Retinal pigment epithelial cell (primary cell): Measurements from ENCODE around the gene CPEB3.

ENCODE experiments used
- DNase-seq: peaks from one replicate; pipeline ENCODE4 v3.0.0-alpha.2; 2010; ENCODE audit warnings: low read depth
- H3K4me3 ChIP-seq: 2 replicates; pipeline ENCODE4 v1.5.1; 2011; ENCODE audit warnings: mild to moderate bottlenecking, low read length, control low read depth, moderate library complexity
- CTCF ChIP-seq: conservative IDR thresholded peaks from 2 replicates; pipeline ENCODE4 v1.5.1; 2011; ENCODE audit warnings: low read depth, low read length, control low read depth, inconsistent platforms

The CPEB3 gene

GRCh38 chr10:92113911-92114600, 176.8 kb downstream of the CPEB3 start:
- no peak overlapping the region for H3K4me3 ChIP-seq
- no peak for DNase-seq
- no peak for TF ChIP-seq CTCF

GRCh38 chr10:92112462-92112861, 178.4 kb downstream of the CPEB3 start:
- no peak for TF ChIP-seq CTCF
- no peak for DNase-seq
- no peak overlapping the region for H3K4me3 ChIP-seq

- no peak for DNase-seq
- H3K4me3 ChIP-seq = no peak overlapping the region
- no peak for TF ChIP-seq CTCF
These were observed 179.4 kb downstream of the CPEB3 start for GRCh38 chr10:92111336-92111939.

- TF ChIP-seq CTCF = no peak
- no peak for DNase-seq
- no peak overlapping the region for H3K4me3 ChIP-seq
These were observed 180.7 kb downstream of the CPEB3 start for GRCh38 chr10:92110039-92110794.

- no peak overlapping the region for H3K4me3 ChIP-seq
- no peak for DNase-seq
- TF ChIP-seq CTCF = no peak
These were observed 182.1 kb downstream of the CPEB3 start for GRCh38 chr10:92108747-92109146.

GRCh38 chr10:92108120-92108519, 182.8 kb downstream of the CPEB3 start:
- TF ChIP-seq CTCF = no peak
- no peak for DNase-seq
- no peak overlapping the region for H3K4me3 ChIP-seq
